ENCODE measurements around the gene APLF. TPM values are rescaled to one million over a fixed set of nuclear protein-coding genes. Genes with fewer than 3 reads are reported as not detected.

The APLF gene
- total RNA-seq, 1 experiment from 2014 or later: 4.5 TPM

- Mint-ChIP-seq H3K27ac (ENCODE audit: unreplicated experiment) (no peak overlapping the region), H3K9me3 (ENCODE audit: low read depth, unreplicated experiment) (no peaks in the 10 kb centered on the region), H3K36me3 (ENCODE audit: insufficient read depth, unreplicated experiment) (no peaks in the 10 kb centered on the region), H3K4me3 (ENCODE audit: low read depth, unreplicated experiment) (no peak overlapping the region), H3K4me1 (ENCODE audit: low read depth, unreplicated experiment) (no peaks in the 10 kb centered on the region), H3K27me3 (ENCODE audit: unreplicated experiment) (no peaks in the 10 kb centered on the region)
- BruUV-seq (replicated peaks): no TSS peak
- CTCF ChIA-PET: no interaction called here
- TF ChIP-seq CTCF (IDR thresholded peaks at IDR 0.05; ENCODE audit: unreplicated experiment): no peak
- intact Hi-C loops (cut with micrococcal nuclease; ENCODE audit: unreplicated experiment): no loop called here
- DNase-seq: no peak
Measured at GRCh38 chr2:68476454-68476853, 9.1 kb downstream of the APLF start.

DNA sequence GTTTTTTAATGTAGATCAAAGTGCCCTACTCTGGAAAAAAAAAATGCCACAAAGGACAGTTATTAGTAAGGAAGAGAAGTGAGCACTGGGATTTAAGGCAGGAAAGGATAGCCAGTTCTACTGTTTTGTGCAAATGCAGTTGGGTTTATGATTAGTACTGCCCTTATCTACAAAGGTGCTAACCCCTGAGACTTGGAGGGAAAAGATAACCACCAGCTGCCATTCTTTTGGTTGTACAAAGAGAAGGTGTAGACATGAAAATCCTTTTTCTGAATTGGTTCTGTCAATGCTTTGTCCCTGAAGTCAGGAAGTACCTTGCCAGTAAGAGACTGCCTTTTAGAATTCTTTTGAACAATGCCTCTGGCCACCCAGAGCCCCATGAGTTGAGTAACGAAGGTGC, 11.3 kb downstream of the APLF start:
- H3K27ac Mint-ChIP-seq (ENCODE audit: unreplicated experiment): no peak overlapping the region
- H3K27me3 Mint-ChIP-seq (ENCODE audit: unreplicated experiment): no peaks in the 10 kb centered on the region
- intact Hi-C loops (cut with micrococcal nuclease; ENCODE audit: unreplicated experiment): no loop called here
- no peak for TF ChIP-seq CTCF (IDR thresholded peaks at IDR 0.05; ENCODE audit: unreplicated experiment)
- no peak overlapping the region for H3K4me3 Mint-ChIP-seq (ENCODE audit: low read depth, unreplicated experiment)
- no TSS peak for BruUV-seq (replicated peaks)
- no peak for DNase-seq
- peaks cover 8% of the 10 kb centered on the region for H3K4me1 Mint-ChIP-seq (ENCODE audit: low read depth, unreplicated experiment)
- no peaks in the 10 kb centered on the region for H3K36me3 Mint-ChIP-seq (ENCODE audit: insufficient read depth, unreplicated experiment)
- H3K9me3 Mint-ChIP-seq (ENCODE audit: low read depth, unreplicated experiment): no peaks in the 10 kb centered on the region
- CTCF ChIA-PET: no interaction called here

DNA sequence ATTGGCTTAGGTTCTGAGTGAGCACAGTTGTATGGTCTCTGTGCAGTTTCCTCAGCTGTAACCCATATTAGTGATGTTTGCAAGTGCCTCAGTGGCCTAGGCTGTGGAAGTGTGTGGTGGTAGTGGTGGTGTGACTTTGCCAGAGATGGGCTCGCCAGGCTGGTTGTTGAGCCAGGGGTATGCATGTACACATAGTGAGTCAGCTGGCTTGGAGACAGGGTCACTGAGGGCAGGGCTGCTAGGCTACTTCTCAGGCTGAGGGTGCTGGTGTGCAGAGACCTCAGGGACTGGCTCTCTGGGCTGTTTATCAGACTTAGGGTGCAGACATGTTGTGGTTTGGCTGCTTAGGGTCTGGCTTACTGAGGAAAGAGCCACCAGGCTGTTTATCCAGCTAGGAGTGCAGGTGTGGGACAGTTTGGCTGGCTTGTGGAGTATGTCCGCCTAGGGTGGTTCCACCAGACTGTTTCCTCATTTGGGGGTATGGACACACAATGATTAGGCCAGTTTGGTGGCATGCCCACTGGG, 15.0 kb downstream of the APLF start:
- no peak for DNase-seq

DNA sequence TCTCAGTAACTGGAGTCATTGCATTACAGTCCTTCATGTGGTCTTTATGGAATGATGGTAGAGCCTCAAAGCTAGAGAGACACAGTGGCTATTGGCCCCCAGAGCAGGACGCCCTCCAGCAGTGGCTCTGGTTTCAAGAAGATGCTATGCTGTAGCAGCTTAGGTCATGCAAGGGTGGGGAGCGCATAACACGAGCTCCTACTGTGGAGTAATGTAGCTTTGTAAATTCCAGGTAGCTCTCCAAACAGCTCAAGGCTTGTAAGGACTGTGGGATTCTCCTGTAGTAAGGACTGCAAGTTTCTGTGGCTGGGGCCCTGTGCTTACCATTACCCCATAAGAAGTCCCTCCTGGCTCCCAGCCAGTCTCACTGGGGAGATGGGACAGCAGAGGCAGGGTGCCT, 15.6 kb downstream of the APLF start:
- no peak overlapping the region for H3K4me3 Mint-ChIP-seq (ENCODE audit: low read depth, unreplicated experiment)
- no peak overlapping the region for H3K27ac Mint-ChIP-seq (ENCODE audit: unreplicated experiment)
- H3K36me3 Mint-ChIP-seq (ENCODE audit: insufficient read depth, unreplicated experiment): no peaks in the 10 kb centered on the region
- CTCF ChIA-PET: no interaction called here
- no peaks in the 10 kb centered on the region for H3K9me3 Mint-ChIP-seq (ENCODE audit: low read depth, unreplicated experiment)
- no TSS peak for BruUV-seq (replicated peaks)
- intact Hi-C loops (cut with micrococcal nuclease; ENCODE audit: unreplicated experiment): no loop called here
- DNase-seq: no peak
- no peaks in the 10 kb centered on the region for H3K27me3 Mint-ChIP-seq (ENCODE audit: unreplicated experiment)
- peaks cover 8% of the 10 kb centered on the region for H3K4me1 Mint-ChIP-seq (ENCODE audit: low read depth, unreplicated experiment)
- TF ChIP-seq CTCF (IDR thresholded peaks at IDR 0.05; ENCODE audit: unreplicated experiment): no peak

More for the DNA sequence above, 15.0 kb downstream of the APLF start:
- no peaks in the 10 kb centered on the region for H3K36me3 Mint-ChIP-seq (ENCODE audit: insufficient read depth, unreplicated experiment)
- H3K27me3 Mint-ChIP-seq (ENCODE audit: unreplicated experiment): no peaks in the 10 kb centered on the region
- H3K4me1 Mint-ChIP-seq (ENCODE audit: low read depth, unreplicated experiment): peaks cover 8% of the 10 kb centered on the region
- CTCF ChIA-PET: interaction anchor here (0.7 kb wide), 1 partner anchor 1389 kb away, joined by 3 read pairs; no protein-coding TSS in a partner anchor
- intact Hi-C loops (cut with micrococcal nuclease; ENCODE audit: unreplicated experiment): no loop called here
- H3K4me3 Mint-ChIP-seq (ENCODE audit: low read depth, unreplicated experiment): no peak overlapping the region
- no TSS peak for BruUV-seq (replicated peaks)
- TF ChIP-seq CTCF (IDR thresholded peaks at IDR 0.05; ENCODE audit: unreplicated experiment): no peak
- H3K27ac Mint-ChIP-seq (ENCODE audit: unreplicated experiment): no peak overlapping the region
- no peaks in the 10 kb centered on the region for H3K9me3 Mint-ChIP-seq (ENCODE audit: low read depth, unreplicated experiment)
